ENCODE measurements around the gene PMAIP1. TPM values are rescaled to one million over a fixed set of nuclear protein-coding genes. Genes with fewer than 3 reads are reported as not detected.

Gene PMAIP1
- total and polyA plus RNA-seq, 2 of the 8 experiments (the other 6 are each of a cell fraction or from before 2014, with no cell fraction given) = 51.7 to 84.1 TPM

- no peak for FAIRE-seq
Observed at GRCh38 chr18:59853380-59853779, 46.4 kb upstream of the PMAIP1 start.

More at GRCh38 chr18:59853380-59853779, 46.4 kb upstream of the PMAIP1 start:
- Histone ChIP-seq H3K18ac (ENCODE audit: extremely low read depth, low read length) (no peak overlapping the region), H4K8ac (ENCODE audit: extremely low read depth, insufficient read depth, low read length) (no peak overlapping the region), H3K14ac (ENCODE audit: insufficient read length) (no peak overlapping the region), H4K91ac (replicated peaks; ENCODE audit: insufficient read length, low read length) (no peak overlapping the region), H4K20me1 (replicated peaks in 1 of 2; ENCODE audit: control insufficient read depth in 1 of 2, insufficient read depth in 2 of 2, low read length in 2 of 2) (no peaks in the 10 kb centered on the region), H3K23me2 (ENCODE audit: low read depth, low read length) (no peaks in the 10 kb centered on the region; the same call in 1 of the 2 replicates), H2BK12ac (ENCODE audit: low read depth, low read length) (no peak overlapping the region), H3K79me2 (ENCODE audit: control insufficient read depth in 1 of 2, insufficient read depth in 2 of 2, low read length in 2 of 2) (no peaks in the 10 kb centered on the region), H3K4me3 (ENCODE audit: extremely low read depth in 1 of 4, insufficient read depth in 2 of 4, low read depth in 3 of 4, low read length in 4 of 4) (no peak overlapping the region), H3K27ac (ENCODE audit: low read depth, low read length) (no peak overlapping the region), H3K79me1 (ENCODE audit: low read depth, low read length) (no peaks in the 10 kb centered on the region), H3K56ac (replicated peaks; ENCODE audit: insufficient read length, low read depth, low read length) (no peak overlapping the region), H3K36me3 (ENCODE audit: control insufficient read depth in 2 of 4, insufficient read depth in 4 of 4, low read length in 3 of 4) (no peaks in the 10 kb centered on the region), H3K9me3 (ENCODE audit: insufficient read depth in 2 of 2, low read depth in 1 of 2, low read length in 1 of 2) (no peaks in the 10 kb centered on the region), H3K4ac (replicated peaks; ENCODE audit: insufficient read length, low read depth, low read length) (no peak overlapping the region), H2AK5ac (ENCODE audit: low read depth, low read length) (no peak overlapping the region), H2AFZ (ENCODE audit: low read length) (no peak overlapping the region), H2BK20ac (ENCODE audit: low read length) (no peak overlapping the region), H4K5ac (ENCODE audit: insufficient read length, low read depth, low read length) (no peak overlapping the region), H2BK120ac (replicated peaks; ENCODE audit: low read depth, low read length) (no peak overlapping the region), H2BK15ac (ENCODE audit: low read length) (no peak overlapping the region), H2BK5ac (ENCODE audit: low read depth, low read length) (no peak overlapping the region), H3K27me3 (replicated peaks in 1 of 4; ENCODE audit: control insufficient read depth in 3 of 4, extremely low read depth in 1 of 4, insufficient read depth in 3 of 4, low read length in 3 of 4) (no peaks in the 10 kb centered on the region), H3K9ac (replicated peaks in 1 of 4; ENCODE audit: extremely low read depth in 1 of 4, low read depth in 3 of 4, low read length in 3 of 4) (no peak overlapping the region), H3K23ac (ENCODE audit: insufficient read length) (no peak overlapping the region), H3K4me2 (ENCODE audit: insufficient read depth in 1 of 2, low read depth in 2 of 2, low read length in 2 of 2) (no peak overlapping the region), H3K4me1 (replicated peaks in 1 of 4; ENCODE audit: control insufficient read depth in 3 of 4, insufficient read depth in 4 of 4, low read length in 3 of 4) (peaks cover 0 to 4% (median under 1%) of the 10 kb centered on the region in 4 experiments; a peak in 2 of 7 replicates)
- CTCF ChIA-PET (ENCODE audit: partially characterized antibody) = interaction anchor here (0.8 kb wide), 1 partner anchor 9 kb away, joined by 3 read pairs; no protein-coding TSS in a partner anchor
- POLR2A ChIA-PET (ENCODE audit: partially characterized antibody) = no interaction called here
- WGBS, 2 experiments (ENCODE audit: extremely low coverage in 1 of 2, insufficient coverage in 1 of 2, insufficient read length in 1 of 2, insufficient replicate concordance in 2 of 2, low coverage in 1 of 2, low lambda C conversion rate in 2 of 2, missing lambda C conversion rate in 1 of 2) = 78% methylated on average over 3 of the region's 3 CpGs; no CpG with 5 or more reads in 1 of the 2 experiments
- no peak for TF ChIP-seq ASH2L (IDR thresholded peaks at IDR 0.05; ENCODE audit: low read length)
- no peak for TF ChIP-seq SAP30 (IDR thresholded peaks at IDR 0.05; ENCODE audit: insufficient read depth, insufficient replicate concordance, low read length)
- TF ChIP-seq TEAD4 (IDR thresholded peaks at IDR 0.05; ENCODE audit: low read depth, low read length) = no peak
- no peak for DNase-seq (ENCODE audit: low read depth in 1 of 2, low spot score in 2 of 2)
